Natural killer cell treated with Interleukin-12 subunit alpha and Interleukin-12 subunit beta and Interleukin-15 and Interleukin-18, amount 100 ng/mL, for 72 hours (primary cell): Measurements from ENCODE around the gene PCDHA9. TPM values are rescaled to one million over a fixed set of nuclear protein-coding genes. Genes with fewer than 3 reads are reported as not detected.
"Not testable (repeated sequence)": the region's sequence is repeated elsewhere in the genome, so short reads cannot be mapped to it uniquely, and the experiment has no call there.

Experiments used
- ATAC-seq, 2 donors: fragments of 150-1000 bp; cut with Tn5 transposase in 1 of 2; sonication (Bioruptor Pico), chemical (Tn5 transposase) in 1 of 2; 2 replicates each; pipeline ENCODE4 v1.10.0; 2021
- DNase-seq: peaks from one replicate; pipeline ENCODE4 v3.0.0; 2022; ENCODE audit warnings: low spot score
- H3K27ac Mint-ChIP-seq, 2 donors: 1 replicate in 1 of 2; 2 replicates in 1 of 2; pipeline ENCODE4 v1.8.0; 2022; ENCODE audit warnings: mixed read lengths in 2 of 2, mild to moderate bottlenecking in 1 of 2, moderate library complexity in 1 of 2
- H3K27me3 Mint-ChIP-seq, 2 donors: 1 replicate in 1 of 2; 2 replicates in 1 of 2; pipeline ENCODE4 v1.8.0; 2022; ENCODE audit warnings: mixed read lengths in 2 of 2
- H3K36me3 Mint-ChIP-seq: one replicate; pipeline ENCODE4 v1.8.0; 2022; ENCODE audit warnings: mixed read lengths
- H3K4me1 Mint-ChIP-seq, 2 donors: 1 replicate in 1 of 2; 2 replicates in 1 of 2; pipeline ENCODE4 v1.8.0; 2022; ENCODE audit warnings: low read depth in 2 of 2, mixed read lengths in 2 of 2, mild to moderate bottlenecking in 1 of 2
- H3K4me3 Mint-ChIP-seq: one replicate; pipeline ENCODE4 v1.8.0; 2022; ENCODE audit warnings: mixed read lengths
- H3K9me3 Mint-ChIP-seq: 2 replicates; pipeline ENCODE4 v1.8.0; 2022; ENCODE audit warnings: mixed read lengths
- total RNA-seq, 2 donors: library from RNA; stranded (reverse); gene quantifications; one replicate each; pipeline ENCODE4 v1.2.3, GENCODE V29; 2022

PCDHA9 gene, protein sequence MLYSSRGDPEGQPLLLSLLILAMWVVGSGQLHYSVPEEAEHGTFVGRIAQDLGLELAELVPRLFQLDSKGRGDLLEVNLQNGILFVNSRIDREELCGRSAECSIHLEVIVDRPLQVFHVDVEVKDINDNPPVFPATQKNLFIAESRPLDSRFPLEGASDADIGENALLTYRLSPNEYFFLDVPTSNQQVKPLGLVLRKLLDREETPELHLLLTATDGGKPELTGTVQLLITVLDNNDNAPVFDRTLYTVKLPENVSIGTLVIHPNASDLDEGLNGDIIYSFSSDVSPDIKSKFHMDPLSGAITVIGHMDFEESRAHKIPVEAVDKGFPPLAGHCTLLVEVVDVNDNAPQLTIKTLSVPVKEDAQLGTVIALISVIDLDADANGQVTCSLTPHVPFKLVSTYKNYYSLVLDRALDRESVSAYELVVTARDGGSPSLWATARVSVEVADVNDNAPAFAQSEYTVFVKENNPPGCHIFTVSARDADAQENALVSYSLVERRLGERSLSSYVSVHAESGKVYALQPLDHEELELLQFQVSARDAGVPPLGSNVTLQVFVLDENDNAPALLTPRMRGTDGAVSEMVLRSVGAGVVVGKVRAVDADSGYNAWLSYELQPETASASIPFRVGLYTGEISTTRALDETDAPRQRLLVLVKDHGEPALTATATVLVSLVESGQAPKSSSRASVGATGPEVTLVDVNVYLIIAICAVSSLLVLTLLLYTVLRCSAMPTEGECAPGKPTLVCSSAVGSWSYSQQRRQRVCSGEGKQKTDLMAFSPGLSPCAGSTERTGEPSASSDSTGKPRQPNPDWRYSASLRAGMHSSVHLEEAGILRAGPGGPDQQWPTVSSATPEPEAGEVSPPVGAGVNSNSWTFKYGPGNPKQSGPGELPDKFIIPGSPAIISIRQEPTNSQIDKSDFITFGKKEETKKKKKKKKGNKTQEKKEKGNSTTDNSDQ
- total RNA-seq = not detected

DNA sequence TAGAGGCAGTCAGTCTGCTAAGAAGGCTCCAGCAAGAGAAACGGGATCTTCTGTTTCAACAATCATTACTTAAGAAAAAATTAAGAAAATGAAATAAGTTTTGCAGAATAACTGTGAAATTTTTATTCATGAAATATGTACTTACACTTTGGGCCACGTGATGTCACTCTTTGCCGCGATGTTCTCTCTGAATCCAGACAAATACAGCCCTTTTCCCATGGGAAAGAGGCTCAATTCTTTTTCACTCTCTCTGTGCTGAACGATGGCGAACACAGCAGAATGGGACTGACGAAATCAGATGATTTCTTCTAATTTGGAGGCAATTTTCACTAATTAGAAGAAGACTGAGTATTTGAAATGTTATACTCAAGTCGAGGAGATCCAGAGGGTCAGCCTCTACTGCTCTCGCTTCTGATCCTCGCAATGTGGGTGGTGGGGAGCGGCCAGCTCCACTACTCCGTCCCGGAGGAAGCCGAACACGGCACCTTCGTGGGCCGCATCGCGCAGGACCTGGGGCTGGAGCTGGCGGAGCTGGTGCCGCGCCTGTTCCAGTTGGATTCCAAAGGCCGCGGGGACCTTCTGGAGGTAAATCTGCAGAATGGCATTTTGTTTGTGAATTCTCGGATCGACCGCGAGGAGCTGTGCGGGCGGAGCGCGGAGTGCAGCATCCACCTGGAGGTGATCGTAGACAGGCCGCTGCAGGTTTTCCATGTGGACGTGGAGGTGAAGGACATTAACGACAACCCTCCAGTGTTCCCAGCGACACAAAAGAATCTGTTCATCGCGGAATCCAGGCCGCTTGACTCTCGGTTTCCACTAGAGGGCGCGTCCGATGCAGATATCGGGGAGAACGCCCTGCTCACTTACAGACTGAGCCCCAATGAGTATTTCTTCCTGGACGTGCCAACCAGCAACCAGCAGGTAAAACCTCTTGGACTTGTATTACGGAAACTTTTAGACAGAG, at the start of gene PCDHA9:
PCDHA9 (plus strand) TSS at position 244 of the 964 bp plus-strand sequence; CDS start at position 358, 114 bp downstream.
- H3K27ac Mint-ChIP-seq, H3K4me3 Mint-ChIP-seq, H3K36me3 Mint-ChIP-seq, ATAC-seq, DNase-seq, H3K9me3 Mint-ChIP-seq, H3K4me1 Mint-ChIP-seq: not testable (repeated sequence)
- peaks cover 0 to 12% of the 10 kb centered on the region in 2 donors for H3K27me3 Mint-ChIP-seq

DNA sequence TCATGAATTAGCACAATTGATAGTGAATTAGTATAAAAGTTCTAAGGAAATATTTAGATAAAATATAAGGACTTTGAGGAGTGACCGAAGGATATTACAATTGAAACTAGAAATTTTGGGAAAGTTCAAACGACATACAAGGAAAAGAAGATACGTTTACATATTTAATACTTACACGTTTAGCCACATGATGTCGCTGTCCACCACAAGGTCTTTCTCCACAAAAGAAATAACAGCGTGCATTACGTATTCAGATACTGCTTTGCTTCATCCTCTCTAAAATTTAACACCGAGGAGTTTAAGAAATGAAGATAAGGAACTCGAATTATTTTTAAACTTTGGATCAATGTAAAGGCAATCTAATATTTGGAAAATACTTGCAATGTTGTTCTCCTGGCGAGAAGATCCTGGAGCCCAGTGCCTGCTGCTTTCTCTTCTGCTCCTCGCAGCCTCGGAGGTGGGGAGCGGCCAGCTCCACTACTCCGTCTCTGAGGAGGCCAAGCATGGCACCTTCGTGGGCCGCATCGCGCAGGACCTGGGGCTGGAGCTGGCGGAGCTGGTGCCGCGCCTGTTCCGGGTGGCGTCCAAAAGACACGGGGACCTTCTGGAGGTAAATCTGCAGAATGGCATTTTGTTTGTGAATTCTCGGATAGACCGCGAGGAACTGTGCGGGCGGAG, 47.2 kb upstream of the PCDHA9 start, which contains the start of gene PCDHA3:
PCDHA3 (plus strand) TSS at position 242 of the 678 bp plus-strand sequence.
- Mint-ChIP-seq H3K27ac (no peak within 1 kb of the TSS), H3K36me3 (no peaks in the 10 kb centered on the region), H3K9me3 (peaks cover 7% of the 10 kb centered on the region), H3K4me3 (no peak within 1 kb of the TSS), H3K27me3 (peaks cover 2 to 15% of the 10 kb centered on the region in 2 donors), H3K4me1 (no peaks in the 10 kb centered on the region)
- no peak for ATAC-seq
- no peak for DNase-seq

DNA sequence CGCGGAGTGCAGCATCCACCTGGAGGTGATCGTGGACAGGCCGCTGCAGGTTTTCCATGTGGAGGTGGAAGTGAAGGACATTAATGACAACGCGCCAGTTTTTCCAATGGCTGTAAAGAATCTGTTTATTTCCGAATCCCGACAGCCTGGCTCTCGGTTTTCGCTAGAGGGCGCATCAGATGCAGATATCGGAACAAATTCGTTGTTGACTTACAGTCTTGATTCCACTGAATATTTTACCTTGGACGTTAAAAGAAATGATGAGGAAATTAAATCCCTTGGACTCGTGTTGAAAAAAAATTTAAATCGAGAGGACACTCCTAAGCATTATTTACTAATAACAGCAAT, 46.7 kb upstream of the PCDHA9 start:
- peaks cover 7% of the 10 kb centered on the region for H3K9me3 Mint-ChIP-seq
- DNase-seq (no peak), ATAC-seq (no peak)
- H3K27ac Mint-ChIP-seq = no peak overlapping the region
- H3K4me3 Mint-ChIP-seq = no peak overlapping the region
- peaks cover 2 to 15% of the 10 kb centered on the region in 2 donors for H3K27me3 Mint-ChIP-seq
- no peaks in the 10 kb centered on the region for H3K4me1 Mint-ChIP-seq
- H3K36me3 Mint-ChIP-seq = no peaks in the 10 kb centered on the region

DNA sequence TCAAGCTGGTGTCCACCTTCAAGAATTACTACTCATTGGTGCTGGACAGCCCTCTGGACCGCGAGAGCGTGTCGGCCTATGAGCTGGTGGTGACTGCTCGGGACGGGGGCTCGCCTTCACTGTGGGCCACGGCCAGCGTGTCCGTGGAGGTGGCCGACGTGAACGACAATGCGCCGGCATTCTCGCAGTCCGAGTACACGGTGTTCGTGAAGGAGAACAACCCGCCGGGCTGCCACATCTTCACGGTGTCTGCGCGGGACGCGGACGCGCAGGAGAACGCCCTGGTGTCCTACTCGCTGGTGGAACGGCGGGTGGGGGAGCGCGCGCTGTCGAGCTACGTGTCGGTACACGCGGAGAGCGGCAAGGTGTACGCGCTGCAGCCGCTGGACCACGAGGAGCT, 45.8 kb upstream of the PCDHA9 start:
- not testable (repeated sequence) for H3K9me3 Mint-ChIP-seq, H3K36me3 Mint-ChIP-seq, H3K4me1 Mint-ChIP-seq, ATAC-seq, H3K4me3 Mint-ChIP-seq, DNase-seq, H3K27ac Mint-ChIP-seq
- peaks cover 2 to 15% of the 10 kb centered on the region in 2 donors for H3K27me3 Mint-ChIP-seq

DNA sequence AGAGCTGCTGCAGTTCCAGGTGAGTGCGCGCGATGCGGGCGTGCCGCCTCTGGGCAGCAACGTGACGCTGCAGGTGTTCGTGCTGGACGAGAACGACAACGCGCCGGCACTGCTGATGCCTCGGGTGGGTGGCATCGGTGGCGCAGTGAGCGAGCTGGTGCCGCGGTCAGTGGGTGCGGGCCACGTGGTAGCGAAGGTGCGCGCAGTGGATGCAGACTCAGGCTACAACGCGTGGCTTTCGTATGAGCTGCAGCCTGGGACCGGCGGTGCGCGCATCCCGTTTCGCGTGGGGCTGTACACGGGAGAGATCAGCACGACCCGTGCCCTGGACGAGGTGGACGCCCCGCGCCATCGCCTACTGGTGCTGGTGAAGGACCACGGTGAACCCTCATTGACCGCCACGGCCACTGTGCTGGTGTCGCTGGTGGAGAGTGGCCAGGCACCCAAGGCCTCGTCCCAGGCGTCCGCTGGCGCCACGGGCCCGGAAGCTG, 45.4 kb upstream of the PCDHA9 start:
- H3K27ac Mint-ChIP-seq = no peak overlapping the region
- H3K4me3 Mint-ChIP-seq = no peak overlapping the region
- DNase-seq (no peak), ATAC-seq (no peak)
- H3K27me3 Mint-ChIP-seq = peaks cover 2 to 15% of the 10 kb centered on the region in 2 donors
- H3K9me3 Mint-ChIP-seq = peaks cover 7% of the 10 kb centered on the region
- no peaks in the 10 kb centered on the region for H3K4me1 Mint-ChIP-seq
- no peaks in the 10 kb centered on the region for H3K36me3 Mint-ChIP-seq

DNA sequence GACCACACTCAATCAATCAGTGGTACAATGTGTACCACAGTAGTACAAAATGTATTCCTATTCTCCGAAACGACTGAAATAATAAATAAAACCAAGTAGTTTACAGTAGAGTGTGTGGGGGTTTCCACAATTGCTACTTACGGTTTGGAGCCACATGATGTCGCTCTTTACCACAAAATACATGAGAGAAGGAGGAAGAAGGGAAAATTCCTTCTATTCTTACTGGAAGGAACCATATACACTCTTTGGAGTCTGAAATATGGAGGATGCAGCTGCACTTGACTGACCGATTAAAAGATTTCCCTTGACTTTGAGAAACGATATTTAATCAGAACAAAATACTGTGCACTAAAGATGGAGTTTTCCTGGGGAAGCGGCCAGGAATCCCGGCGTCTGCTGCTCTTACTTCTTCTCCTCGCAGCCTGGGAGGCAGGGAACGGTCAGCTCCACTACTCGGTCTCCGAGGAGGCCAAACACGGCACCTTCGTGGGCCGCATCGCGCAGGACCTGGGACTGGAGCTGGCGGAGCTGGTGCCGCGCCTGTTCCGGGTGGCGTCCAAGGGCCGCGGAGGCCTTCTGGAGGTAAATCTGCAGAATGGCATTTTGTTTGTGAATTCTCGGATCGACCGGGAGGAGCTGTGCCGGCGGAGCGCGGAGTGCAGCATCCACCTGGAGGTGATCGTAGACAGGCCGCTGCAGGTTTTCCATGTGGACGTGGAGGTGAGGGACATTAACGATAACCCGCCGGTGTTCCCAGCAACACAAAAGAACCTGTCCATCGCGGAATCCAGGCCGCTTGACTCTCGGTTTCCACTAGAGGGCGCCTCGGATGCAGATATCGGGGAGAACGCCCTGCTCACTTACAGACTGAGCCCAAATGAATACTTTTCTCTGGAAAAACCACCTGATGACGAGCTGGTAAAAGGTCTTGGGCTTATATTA, 41.1 kb upstream of the PCDHA9 start, which contains the start of gene PCDHA4:
PCDHA4 (plus strand) TSS at position 235 of the 942 bp plus-strand sequence.
- H3K27ac Mint-ChIP-seq = no peak within 1 kb of the TSS
- H3K4me1 Mint-ChIP-seq = no peaks in the 10 kb centered on the region
- H3K9me3 Mint-ChIP-seq = peaks cover 12% of the 10 kb centered on the region
- no peak within 1 kb of the TSS for H3K4me3 Mint-ChIP-seq
- no peak for ATAC-seq
- DNase-seq = no peak
- H3K27me3 Mint-ChIP-seq = peaks cover 2 to 8% of the 10 kb centered on the region in 2 donors
- H3K36me3 Mint-ChIP-seq = no peaks in the 10 kb centered on the region

DNA sequence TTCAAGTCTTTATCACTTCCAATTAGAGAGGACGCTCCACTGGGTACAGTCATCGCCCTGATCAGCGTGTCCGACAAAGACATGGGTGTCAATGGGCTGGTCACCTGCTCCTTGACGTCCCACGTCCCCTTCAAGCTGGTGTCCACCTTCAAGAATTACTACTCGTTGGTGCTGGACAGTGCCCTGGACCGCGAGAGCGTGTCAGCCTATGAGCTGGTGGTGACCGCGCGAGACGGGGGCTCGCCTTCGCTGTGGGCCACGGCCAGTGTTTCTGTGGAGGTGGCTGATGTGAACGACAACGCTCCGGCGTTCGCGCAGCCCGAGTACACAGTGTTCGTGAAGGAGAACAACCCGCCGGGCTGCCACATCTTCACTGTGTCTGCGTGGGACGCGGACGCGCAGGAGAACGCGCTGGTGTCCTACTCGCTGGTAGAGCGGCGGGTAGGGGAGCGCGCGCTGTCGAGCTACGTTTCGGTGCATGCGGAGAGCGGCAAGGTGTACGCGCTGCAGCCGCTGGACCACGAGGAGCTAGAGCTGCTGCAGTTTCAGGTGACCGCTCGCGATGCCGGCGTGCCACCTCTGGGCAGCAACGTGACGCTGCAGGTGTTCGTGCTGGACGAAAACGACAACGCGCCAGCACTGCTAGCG, 39.8 kb upstream of the PCDHA9 start:
- peaks cover 12% of the 10 kb centered on the region for H3K9me3 Mint-ChIP-seq

DNA sequence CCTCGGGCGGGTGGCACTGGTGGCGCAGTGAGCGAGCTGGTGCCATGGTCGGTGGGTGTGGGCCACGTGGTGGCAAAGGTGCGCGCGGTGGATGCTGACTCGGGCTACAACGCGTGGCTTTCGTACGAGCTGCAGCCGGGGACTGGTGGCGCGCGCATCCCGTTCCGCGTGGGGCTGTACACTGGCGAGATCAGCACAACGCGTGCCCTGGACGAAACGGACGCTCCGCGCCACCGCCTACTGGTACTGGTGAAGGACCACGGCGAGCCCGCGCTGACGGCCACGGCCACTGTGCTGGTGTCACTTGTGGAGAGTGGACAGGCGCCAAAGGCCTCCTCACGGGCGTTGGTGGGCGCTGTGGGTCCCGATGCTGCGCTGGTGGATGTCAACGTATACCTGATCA, 39.3 kb upstream of the PCDHA9 start:
- no peak for ATAC-seq
- Mint-ChIP-seq H3K27ac (no peak overlapping the region), H3K9me3 (peaks cover 10% of the 10 kb centered on the region), H3K4me1 (no peaks in the 10 kb centered on the region), H3K27me3 (peaks cover 2 to 8% of the 10 kb centered on the region in 2 donors), H3K36me3 (peaks cover 6% of the 10 kb centered on the region), H3K4me3 (no peak overlapping the region)
- DNase-seq = no peak

More for the DNA sequence above, 39.8 kb upstream of the PCDHA9 start:
- not testable (repeated sequence) for H3K4me1 Mint-ChIP-seq, H3K27me3 Mint-ChIP-seq, H3K27ac Mint-ChIP-seq, ATAC-seq, H3K4me3 Mint-ChIP-seq, DNase-seq, H3K36me3 Mint-ChIP-seq

DNA sequence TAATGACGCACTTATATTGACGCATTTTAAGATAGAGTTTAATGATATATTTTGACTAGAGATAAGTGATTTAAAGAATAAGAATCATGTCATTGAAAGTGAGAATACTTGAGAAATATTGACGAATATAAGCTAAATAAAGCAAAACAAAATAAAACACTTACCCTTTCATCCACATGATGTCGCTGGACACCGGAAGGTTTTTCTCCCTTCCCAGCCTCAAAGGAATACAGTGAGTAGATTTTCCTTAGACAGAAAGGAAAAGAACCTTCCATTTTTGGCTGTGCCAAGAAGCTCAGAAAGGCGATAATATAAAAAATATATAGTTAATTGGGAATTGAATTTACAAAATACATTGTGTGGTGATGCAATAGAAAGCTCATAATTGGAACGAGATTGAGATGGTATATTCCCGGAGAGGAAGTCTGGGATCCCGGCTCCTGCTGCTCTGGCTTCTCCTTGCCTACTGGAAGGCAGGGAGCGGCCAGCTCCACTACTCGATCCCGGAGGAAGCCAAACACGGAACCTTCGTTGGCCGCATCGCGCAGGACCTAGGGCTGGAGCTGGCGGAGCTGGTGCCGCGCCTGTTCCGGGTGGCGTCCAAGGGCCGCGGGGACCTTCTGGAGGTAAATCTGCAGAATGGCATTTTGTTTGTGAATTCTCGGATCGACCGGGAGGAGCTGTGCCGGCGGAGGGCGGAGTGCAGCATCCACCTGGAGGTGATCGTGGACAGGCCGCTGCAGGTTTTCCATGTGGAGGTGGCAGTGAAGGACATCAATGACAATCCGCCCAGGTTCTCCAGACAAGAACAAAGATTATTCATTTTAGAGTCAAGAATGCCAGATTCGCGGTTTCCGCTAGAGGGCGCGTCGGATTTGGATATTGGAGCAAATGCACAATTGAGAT, 26.6 kb upstream of the PCDHA9 start, which contains the start of gene PCDHA5:
PCDHA5 (plus strand) TSS at position 239 of the 906 bp plus-strand sequence.
- Mint-ChIP-seq H3K9me3 (no peaks in the 10 kb centered on the region), H3K27me3 (peaks cover 0 to 5% of the 10 kb centered on the region in 2 donors), H3K4me3 (no peak within 1 kb of the TSS), H3K4me1 (no peaks in the 10 kb centered on the region), H3K27ac (no peak within 1 kb of the TSS), H3K36me3 (no peaks in the 10 kb centered on the region)
- DNase-seq (no peak), ATAC-seq (no peak)

DNA sequence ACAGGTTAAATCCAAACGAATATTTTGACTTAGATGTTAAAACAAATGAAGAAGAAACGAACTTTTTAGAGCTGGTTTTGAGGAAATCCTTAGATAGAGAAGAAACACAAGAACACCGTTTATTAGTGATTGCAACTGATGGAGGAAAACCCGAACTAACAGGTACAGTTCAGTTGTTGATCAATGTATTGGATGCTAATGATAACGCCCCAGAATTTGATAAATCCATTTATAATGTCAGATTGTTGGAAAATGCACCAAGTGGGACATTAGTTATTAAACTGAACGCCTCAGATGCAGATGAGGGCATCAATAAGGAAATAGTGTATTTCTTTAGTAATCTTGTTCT, 25.9 kb upstream of the PCDHA9 start:
- H3K27me3 Mint-ChIP-seq = peaks cover 3 to 12% of the 10 kb centered on the region in 2 donors
- no peaks in the 10 kb centered on the region for H3K36me3 Mint-ChIP-seq
- no peak overlapping the region for H3K4me3 Mint-ChIP-seq
- peaks cover 3% of the 10 kb centered on the region for H3K9me3 Mint-ChIP-seq
- H3K4me1 Mint-ChIP-seq = no peaks in the 10 kb centered on the region
- no peak for ATAC-seq
- H3K27ac Mint-ChIP-seq = no peak overlapping the region
- DNase-seq = no peak
